Memory B cell (primary cell): ENCODE measurements around the gene NOSIP.

ENCODE experiments used
- ATAC-seq: fragments of 150-1000 bp; cut with Tn5 transposase; 2 replicates; pipeline ENCODE4 v1.10.0; 2021; ENCODE audit warnings: low read depth, mild to moderate bottlenecking, moderate library complexity
- DNase-seq, 2 donors: peaks; one replicate each; pipeline ENCODE4 v3.0.0; 2022; ENCODE audit warnings: low spot score in 2 of 2
- H3K27ac Mint-ChIP-seq: one replicate; pipeline ENCODE4 v1.8.0; 2022; ENCODE audit warnings: mild to moderate bottlenecking, moderate library complexity, mixed read lengths
- H3K27me3 Mint-ChIP-seq: one replicate; pipeline ENCODE4 v1.8.0; 2022; ENCODE audit warnings: mixed read lengths
- H3K36me3 Mint-ChIP-seq: one replicate; pipeline ENCODE4 v1.8.0; 2022; ENCODE audit warnings: mild to moderate bottlenecking, mixed read lengths
- H3K4me1 Mint-ChIP-seq: one replicate; pipeline ENCODE4 v1.8.0; 2022; ENCODE audit warnings: mixed read lengths
- H3K4me3 Mint-ChIP-seq: one replicate; pipeline ENCODE4 v1.8.0; 2022; ENCODE audit warnings: mild to moderate bottlenecking, moderate library complexity, mixed read lengths
- H3K9me3 Mint-ChIP-seq: one replicate; pipeline ENCODE4 v1.8.0; 2022; ENCODE audit warnings: mixed read lengths

NOSIP gene

GRCh38 chr19:49507803-49508494, 72.4 kb downstream of the NOSIP start:
- Mint-ChIP-seq H3K27ac (no peak overlapping the region), H3K9me3 (no peaks in the 10 kb centered on the region), H3K36me3 (no peaks in the 10 kb centered on the region), H3K27me3 (no peaks in the 10 kb centered on the region), H3K4me1 (peaks cover 21% of the 10 kb centered on the region), H3K4me3 (no peak overlapping the region)
- ATAC-seq (no peak), DNase-seq (no peak)

GRCh38 chr19:49506575-49507105, 73.7 kb downstream of the NOSIP start:
- peak; percentile 77 for ATAC-seq
- Mint-ChIP-seq H3K36me3 (no peaks in the 10 kb centered on the region), H3K4me3 (no peak overlapping the region), H3K4me1 (peaks cover 22% of the 10 kb centered on the region), H3K9me3 (no peaks in the 10 kb centered on the region), H3K27me3 (no peaks in the 10 kb centered on the region), H3K27ac (peak overlapping the region; percentile 49)
- peak; percentile 74 to 82 for DNase-seq
